Large intestine (tissue), 3 donors: Measurements from ENCODE around the gene GNG10. TPM values are rescaled to one million over a fixed set of nuclear protein-coding genes. Genes with fewer than 3 reads are reported as not detected.
A peak's percentile ranks its signal among the peaks of the same experiment; 100 is the strongest.

Experiments
- DNase-seq, 2 donors: peaks; one replicate each; pipeline versions ENCODE4 v3.0.0 to v3.0.0-alpha.2; 2013
- H3K27ac ChIP-seq: one replicate; pipeline ENCODE4 v1.5.1; 2013; ENCODE audit warnings: low read length
- H3K27me3 ChIP-seq: 2 replicates; pipeline ENCODE4 v1.6.1; 2013; ENCODE audit warnings: low read length; ENCODE audit not compliant: control insufficient read depth, insufficient read depth
- H3K36me3 ChIP-seq: 2 replicates; pipeline ENCODE4 v1.6.1; 2013; ENCODE audit warnings: low read length; ENCODE audit not compliant: control insufficient read depth, insufficient read depth
- H3K4me1 ChIP-seq: one replicate; pipeline ENCODE4 v1.6.1; 2013; ENCODE audit warnings: low read length; ENCODE audit not compliant: control insufficient read depth, insufficient read depth
- H3K4me3 ChIP-seq: one replicate; pipeline ENCODE4 v1.5.1; 2013; ENCODE audit warnings: low read length
- H3K9me3 ChIP-seq: one replicate; pipeline ENCODE4 v1.6.1; 2013; ENCODE audit warnings: mild to moderate bottlenecking, low read depth, low read length, moderate library complexity; ENCODE audit not compliant: control insufficient read depth
- WGBS: methylation state at CpG from one replicate; pipeline ENCODE4 v1.1.5; 2013; ENCODE audit warnings: low lambda C conversion rate; ENCODE audit not compliant: insufficient coverage; 5-methylcytosine and 5-hydroxymethylcytosine counted together
- polyA plus RNA-seq: library from polyadenylated mRNA; unstranded; fragments of 120-200 nt; gene quantifications from one replicate; pipeline ENCODE4 v1.2.1, GENCODE V29; 2013

Gene GNG10
- polyA plus RNA-seq, 1 donor: 51.5 TPM

DNA sequence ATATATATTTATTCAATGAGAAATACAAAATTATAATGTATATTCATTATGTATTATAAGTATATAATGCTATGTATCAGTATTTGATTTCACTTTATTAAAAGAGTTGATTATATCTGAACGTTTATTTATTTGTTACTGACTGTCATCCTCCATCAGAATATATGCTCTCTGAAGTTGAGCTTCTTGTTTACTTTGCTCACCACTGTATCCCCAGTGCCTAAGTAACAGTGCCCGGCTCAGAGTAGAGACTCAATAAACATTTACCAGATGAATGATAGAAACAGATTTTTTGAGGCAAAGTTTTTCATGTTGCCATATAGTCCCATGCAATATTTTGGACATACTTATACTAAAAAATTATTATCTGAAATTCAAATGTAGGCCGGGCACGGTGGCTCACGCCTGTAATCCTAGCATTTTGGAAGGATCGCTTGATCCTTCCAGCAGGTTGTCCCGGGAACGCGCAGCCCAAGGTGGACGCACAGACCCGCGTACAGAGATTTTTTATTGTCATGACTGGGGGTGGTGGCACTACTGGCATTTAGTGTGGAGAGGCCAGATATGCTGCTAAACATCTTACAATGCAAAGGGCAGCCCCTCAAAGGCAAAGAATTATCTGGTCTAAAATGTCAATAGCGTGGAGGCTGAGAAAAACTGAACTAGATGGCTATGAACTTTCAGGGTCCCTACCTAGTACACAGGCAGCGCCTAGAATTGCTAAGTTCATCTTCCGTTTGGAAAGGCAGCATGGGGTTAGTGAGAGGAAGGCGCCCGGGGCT is 31.0 kb upstream of the GNG10 start:
- Histone ChIP-seq H3K27me3 (no peaks in the 10 kb centered on the region), H3K9me3 (no peaks in the 10 kb centered on the region), H3K27ac (peak overlapping the region; percentile 61), H3K36me3 (no peaks in the 10 kb centered on the region), H3K4me1 (peaks cover 35% of the 10 kb centered on the region), H3K4me3 (peak overlapping the region; percentile 88)
- DNase-seq: no peak
- 0% methylated on average over 1 of the region's 17 CpGs for WGBS

DNA sequence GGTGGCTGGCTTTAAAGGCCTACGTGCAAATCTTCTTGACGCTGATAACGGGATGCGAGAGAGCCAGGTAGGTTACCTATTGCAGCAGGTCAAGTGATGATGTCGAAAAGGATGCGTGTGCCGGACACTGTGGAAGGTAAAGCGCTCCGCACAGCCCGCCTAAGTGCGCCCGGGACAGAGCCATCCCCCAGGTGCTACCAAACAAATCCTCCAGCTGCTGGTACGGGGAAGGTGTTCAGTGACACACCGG is 30.5 kb upstream of the GNG10 start:
- DNase-seq: no peak
- H3K27me3 ChIP-seq: no peaks in the 10 kb centered on the region
- peaks cover 32% of the 10 kb centered on the region for H3K4me1 ChIP-seq
- no peaks in the 10 kb centered on the region for H3K9me3 ChIP-seq
- H3K36me3 ChIP-seq: no peaks in the 10 kb centered on the region
- peak overlapping the region; percentile 61 for H3K27ac ChIP-seq
- H3K4me3 ChIP-seq: peak overlapping the region; percentile 88
- WGBS: no CpG with 5 or more reads among the region's 14 CpGs

DNA sequence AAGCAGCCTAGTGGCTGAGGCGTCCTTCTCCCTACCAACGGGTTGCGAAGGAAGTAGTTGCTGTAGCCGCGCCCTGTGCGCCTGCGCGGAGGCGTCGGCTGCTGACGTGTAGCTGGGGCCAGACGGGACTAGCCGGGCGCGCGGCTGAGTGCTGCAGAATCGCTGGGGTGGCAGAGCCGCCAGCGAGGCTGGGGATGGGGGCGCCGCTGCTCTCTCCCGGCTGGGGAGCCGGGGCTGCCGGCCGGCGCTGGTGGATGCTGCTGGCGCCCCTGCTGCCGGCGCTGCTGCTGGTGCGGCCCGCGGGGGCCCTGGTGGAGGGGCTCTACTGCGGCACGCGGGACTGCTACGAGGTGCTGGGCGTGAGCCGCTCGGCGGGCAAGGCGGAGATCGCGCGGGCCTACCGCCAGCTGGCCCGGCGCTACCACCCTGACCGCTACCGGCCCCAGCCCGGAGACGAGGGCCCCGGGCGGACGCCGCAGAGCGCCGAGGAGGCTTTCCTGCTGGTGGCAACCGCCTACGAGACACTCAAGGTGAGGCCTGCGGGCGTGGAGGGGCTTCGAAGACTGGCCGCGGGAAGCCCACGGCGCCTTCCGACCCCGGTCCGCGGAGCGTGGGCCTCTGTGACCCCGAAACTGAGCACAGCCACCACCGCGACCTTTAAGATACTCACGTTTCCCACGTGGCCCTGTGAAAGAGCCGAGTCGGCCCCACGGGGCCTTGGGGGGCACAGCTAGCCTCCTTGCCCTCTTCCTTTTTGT is 30.0 kb upstream of the GNG10 start, which contains the start of gene DNAJC25:
Gene DNAJC25 (plus strand): TSS at position 121 of the 758 bp plus-strand sequence. CDS start 74 bp downstream, at position 195.
- no CpG with 5 or more reads among the region's 79 CpGs for WGBS
- Histone ChIP-seq H3K27me3 (no peaks in the 10 kb centered on the region), H3K9me3 (no peaks in the 10 kb centered on the region), H3K27ac (peak within 1 kb of the TSS; percentile 80), H3K4me3 (peak within 1 kb of the TSS; percentile 88), H3K36me3 (no peaks in the 10 kb centered on the region), H3K4me1 (peaks cover 28% of the 10 kb centered on the region)
- DNase-seq: peak; percentile 99

DNA sequence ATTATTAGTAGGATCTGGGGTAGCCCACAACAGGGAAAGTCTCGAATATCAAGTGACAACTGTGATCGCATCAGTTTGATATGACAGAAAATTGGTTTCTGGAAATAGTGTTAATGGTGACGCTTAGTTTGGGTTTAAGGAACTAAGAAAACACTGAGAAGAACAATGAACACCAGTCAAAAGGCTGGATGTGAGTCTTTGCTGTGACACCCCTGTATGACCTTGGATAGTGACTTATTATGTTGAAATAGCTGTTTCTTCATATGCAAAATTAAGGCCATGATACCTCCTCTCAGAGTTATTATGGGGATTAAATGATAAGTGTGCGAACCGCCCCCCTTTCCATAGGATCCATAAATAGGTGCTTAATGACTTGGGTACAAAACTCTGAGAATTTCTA is 29.3 kb upstream of the GNG10 start:
- peak overlapping the region; percentile 80 for H3K27ac ChIP-seq
- peak overlapping the region; percentile 88 for H3K4me3 ChIP-seq
- H3K4me1 ChIP-seq: peaks cover 21% of the 10 kb centered on the region
- WGBS: 18% methylated on average over 3 of the region's 5 CpGs
- H3K27me3 ChIP-seq: no peaks in the 10 kb centered on the region
- no peaks in the 10 kb centered on the region for H3K9me3 ChIP-seq
- H3K36me3 ChIP-seq: no peaks in the 10 kb centered on the region
- DNase-seq: peak in 1 of 2 donors; percentile 63

DNA sequence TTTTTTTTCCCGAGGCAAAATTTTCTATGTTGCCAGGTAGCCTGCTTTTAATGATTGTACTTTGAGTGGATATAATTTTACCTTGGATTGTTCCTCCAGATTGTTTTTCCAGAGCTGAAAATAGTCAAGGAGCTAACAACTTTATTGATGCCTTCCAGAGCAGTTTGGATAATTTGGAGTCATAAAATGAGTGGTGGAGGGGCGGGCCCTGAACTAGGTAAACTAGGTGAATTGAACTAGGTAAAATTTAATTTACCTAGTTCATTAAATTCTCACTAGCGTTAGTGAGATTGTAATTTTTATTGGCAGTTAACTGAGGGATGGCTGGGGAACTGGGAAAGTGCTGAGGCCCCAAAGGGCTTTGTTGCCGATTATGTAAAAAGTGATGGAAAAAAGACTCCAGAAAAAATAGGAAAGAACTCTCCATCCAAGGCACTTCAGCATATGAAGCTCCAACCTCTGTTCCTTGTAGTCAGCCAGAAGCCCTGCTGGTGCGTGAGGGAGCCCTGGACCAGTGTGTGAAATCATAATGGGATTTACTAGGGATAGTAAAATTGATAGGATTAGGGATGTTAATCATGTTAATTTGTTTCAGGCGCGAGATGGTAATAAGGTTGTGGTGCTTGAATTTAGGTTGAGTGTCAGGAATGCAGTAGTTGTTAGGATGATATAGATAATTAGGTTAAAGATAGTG is 28.6 kb upstream of the GNG10 start:
- Histone ChIP-seq H3K27me3 (no peaks in the 10 kb centered on the region), H3K36me3 (no peaks in the 10 kb centered on the region), H3K4me1 (peaks cover 17% of the 10 kb centered on the region), H3K9me3 (no peaks in the 10 kb centered on the region), H3K27ac (peak overlapping the region; percentile 80), H3K4me3 (peak overlapping the region; percentile 88)
- DNase-seq: no peak
- WGBS: 24% methylated on average over 4 of the region's 7 CpGs

DNA sequence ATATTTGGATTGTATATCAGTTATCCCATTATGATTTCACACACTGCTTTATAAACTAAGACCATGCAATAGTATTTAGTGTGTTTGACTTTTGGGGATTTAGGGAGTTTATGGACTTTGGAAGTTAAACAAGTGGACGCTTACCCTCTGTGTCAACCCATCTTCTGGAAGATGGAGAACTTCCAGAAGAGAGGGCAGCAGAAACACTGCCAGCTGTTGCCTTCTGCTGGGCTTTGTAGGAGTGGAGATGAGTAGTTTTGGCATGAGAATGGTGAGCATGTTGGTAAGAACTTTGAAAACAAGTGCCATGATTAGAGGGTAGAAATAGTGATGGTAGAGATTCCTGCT is 28.0 kb upstream of the GNG10 start:
- no CpG with 5 or more reads among the region's 1 CpG for WGBS
- Histone ChIP-seq H3K27me3 (no peaks in the 10 kb centered on the region), H3K36me3 (no peaks in the 10 kb centered on the region), H3K9me3 (no peaks in the 10 kb centered on the region), H3K27ac (no peak overlapping the region), H3K4me3 (no peak overlapping the region), H3K4me1 (peaks cover 11% of the 10 kb centered on the region)
- no peak for DNase-seq

DNA sequence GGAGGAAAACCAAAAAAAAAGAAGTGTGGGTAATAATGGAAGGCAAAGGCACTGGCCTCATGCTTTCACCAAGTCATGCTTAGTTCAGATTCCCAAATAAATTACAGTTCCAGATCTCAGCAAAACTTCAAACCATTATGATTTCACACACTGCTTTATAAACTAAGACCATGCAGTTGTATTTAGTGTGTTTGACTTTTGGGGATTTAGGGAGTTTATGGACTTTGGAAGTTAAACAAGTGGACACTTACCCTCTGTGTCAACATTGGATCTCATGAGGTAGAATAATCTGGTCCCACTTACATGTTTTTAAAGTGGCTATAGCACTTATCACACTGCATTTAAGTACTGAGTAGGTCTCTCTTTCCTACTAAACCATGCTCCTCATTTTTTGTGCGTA is 26.5 kb upstream of the GNG10 start:
- H3K4me1 ChIP-seq: peaks cover 6% of the 10 kb centered on the region
- no peak overlapping the region for H3K4me3 ChIP-seq
- no peaks in the 10 kb centered on the region for H3K27me3 ChIP-seq
- no peaks in the 10 kb centered on the region for H3K36me3 ChIP-seq
- WGBS: no CpG with 5 or more reads among the region's 1 CpG
- no peak for DNase-seq
- H3K9me3 ChIP-seq: no peaks in the 10 kb centered on the region
- no peak overlapping the region for H3K27ac ChIP-seq

DNA sequence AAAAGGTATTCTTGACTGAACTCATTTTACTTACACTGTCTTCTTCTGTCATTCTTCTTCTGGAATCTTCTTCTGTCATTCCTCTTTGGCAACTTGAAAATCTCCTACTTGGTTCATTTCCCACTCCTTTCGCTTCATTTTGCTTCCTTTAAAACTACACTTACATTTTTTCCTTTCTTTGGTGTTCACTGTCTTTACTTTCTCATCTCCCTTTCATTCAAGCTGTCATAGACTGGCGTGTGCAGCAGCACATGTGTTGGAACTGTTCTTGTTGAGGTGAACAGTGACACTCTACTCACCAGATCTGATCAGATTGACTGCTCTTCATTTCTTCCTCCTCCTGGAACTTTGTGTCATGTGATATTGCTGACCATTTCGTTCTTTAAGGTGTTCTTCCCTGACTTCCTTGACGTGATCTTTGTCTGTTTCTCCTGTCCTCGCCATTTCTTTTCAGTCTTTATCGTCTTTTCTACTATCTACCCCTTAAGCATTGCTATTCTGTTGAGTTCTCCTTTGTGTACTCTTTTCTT is 23.9 kb upstream of the GNG10 start:
- DNase-seq: no peak
- Histone ChIP-seq H3K9me3 (no peaks in the 10 kb centered on the region), H3K27ac (no peak overlapping the region), H3K36me3 (no peaks in the 10 kb centered on the region), H3K4me1 (peaks cover 6% of the 10 kb centered on the region), H3K27me3 (no peaks in the 10 kb centered on the region), H3K4me3 (no peak overlapping the region)
- 85% methylated on average over 5 of the region's 6 CpGs for WGBS

DNA sequence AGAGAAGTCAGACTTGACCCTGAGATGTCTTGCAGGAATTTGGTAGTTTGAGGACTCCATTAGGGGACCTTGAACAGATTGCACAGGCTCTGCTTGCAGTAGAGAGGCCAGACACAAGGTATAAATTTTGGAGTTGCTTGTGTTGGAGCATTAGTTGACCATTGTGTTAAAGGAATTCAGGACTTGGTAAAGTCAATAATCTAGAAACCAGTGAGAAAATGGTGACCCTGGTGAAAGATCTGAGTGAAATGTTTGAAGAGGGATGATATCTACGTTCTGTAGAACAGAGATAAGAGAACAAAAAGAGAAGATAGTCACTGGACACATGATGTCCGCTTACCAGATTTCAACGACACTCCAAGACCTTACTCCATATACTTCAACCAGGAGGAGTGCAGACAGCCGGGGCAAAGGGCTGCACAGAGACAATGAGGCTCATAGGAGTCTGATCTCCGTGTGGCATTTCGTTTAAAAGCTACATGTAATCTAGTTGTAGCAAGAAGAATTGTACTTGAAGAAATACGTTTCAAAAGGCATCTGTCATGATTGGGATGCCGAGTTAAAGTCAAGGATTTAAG is 17.1 kb upstream of the GNG10 start:
- Histone ChIP-seq H3K4me1 (no peaks in the 10 kb centered on the region), H3K4me3 (no peak overlapping the region), H3K9me3 (no peaks in the 10 kb centered on the region), H3K27me3 (no peaks in the 10 kb centered on the region), H3K36me3 (peaks cover 15% of the 10 kb centered on the region), H3K27ac (no peak overlapping the region)
- WGBS: 100% methylated on average over 1 of the region's 8 CpGs
- DNase-seq: no peak

DNA sequence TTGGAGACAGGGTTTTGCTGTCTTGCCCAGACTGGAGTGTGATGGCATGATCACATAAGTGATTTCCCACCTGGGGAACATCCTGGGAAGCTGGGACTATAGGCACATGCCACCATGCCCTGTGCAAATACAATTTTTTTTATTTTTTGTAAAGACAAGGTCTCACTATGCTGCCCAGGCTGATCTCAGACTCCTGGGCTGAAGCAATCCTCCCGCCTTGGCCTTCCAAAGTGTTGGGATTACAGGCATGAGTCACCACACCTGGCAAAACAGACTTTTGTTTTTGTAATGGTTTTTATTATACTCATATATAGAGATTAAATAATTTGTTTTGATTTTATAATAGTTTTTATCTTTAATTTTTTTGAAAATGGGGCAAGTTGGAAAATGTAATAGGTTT is 15.6 kb upstream of the GNG10 start:
- Histone ChIP-seq H3K27ac (no peak overlapping the region), H3K9me3 (no peaks in the 10 kb centered on the region), H3K36me3 (peaks cover 17% of the 10 kb centered on the region), H3K4me3 (no peak overlapping the region), H3K27me3 (no peaks in the 10 kb centered on the region), H3K4me1 (no peaks in the 10 kb centered on the region)
- DNase-seq: no peak
- no CpG with 5 or more reads among the region's 1 CpG for WGBS
